Endodermal cell (in vitro differentiated cells): ENCODE data around the gene LCN2. TPM values are rescaled to one million over a fixed set of nuclear protein-coding genes. Genes with fewer than 3 reads are reported as not detected.

Source experiments
- DNase-seq: peaks from one replicate; pipeline ENCODE4 v3.0.0-alpha.2; 2017
- H3K27ac ChIP-seq: 2 replicates; pipeline ENCODE4 v1.5.1; 2013; ENCODE audit warnings: mild to moderate bottlenecking, low read depth, low read length, moderate library complexity
- H3K27me3 ChIP-seq: 2 replicates; pipeline ENCODE4 v1.6.1; 2013; ENCODE audit warnings: mild to moderate bottlenecking, low read length, moderate library complexity; ENCODE audit not compliant: insufficient read depth, control insufficient read depth, poor library complexity, severe bottlenecking
- H3K36me3 ChIP-seq: 2 replicates; pipeline ENCODE4 v1.7.0; 2013; ENCODE audit warnings: mild to moderate bottlenecking, low read length, moderate library complexity; ENCODE audit not compliant: control insufficient read depth, insufficient read depth
- H3K4me1 ChIP-seq: one replicate; pipeline ENCODE4 v1.7.0; 2013; ENCODE audit warnings: low read length; ENCODE audit not compliant: control insufficient read depth, insufficient read depth
- H3K4me3 ChIP-seq: 2 replicates; pipeline ENCODE4 v1.5.1; 2013; ENCODE audit warnings: mild to moderate bottlenecking, low read length, moderate library complexity
- H3K9ac ChIP-seq: 2 replicates; pipeline ENCODE4 v1.6.1; 2013; ENCODE audit warnings: mild to moderate bottlenecking, low read length, moderate library complexity; ENCODE audit not compliant: poor library complexity, severe bottlenecking; ENCODE audit errors: extremely low read depth
- H3K9me3 ChIP-seq: 2 replicates; pipeline ENCODE4 v1.6.1; 2013; ENCODE audit warnings: mild to moderate bottlenecking, low read length, moderate library complexity; ENCODE audit not compliant: control insufficient read depth
- H3K27ac Mint-ChIP-seq: 2 replicates; pipeline ENCODE4 v1.8.0; 2020; ENCODE audit warnings: mixed read lengths
- H3K27me3 Mint-ChIP-seq: 2 replicates; pipeline ENCODE4 v1.8.0; 2021; ENCODE audit warnings: mild to moderate bottlenecking, mixed read lengths; ENCODE audit not compliant: insufficient read depth
- H3K36me3 Mint-ChIP-seq: 2 replicates; pipeline ENCODE4 v1.8.0; 2020; ENCODE audit warnings: low read depth, mixed read lengths
- H3K4me1 Mint-ChIP-seq: 2 replicates; pipeline ENCODE4 v1.8.0; 2020; ENCODE audit warnings: mixed read lengths
- H3K4me3 Mint-ChIP-seq: 2 replicates; pipeline ENCODE4 v1.8.0; 2020; ENCODE audit warnings: mild to moderate bottlenecking, moderate library complexity, mixed read lengths
- H3K9me3 Mint-ChIP-seq: 2 replicates; pipeline ENCODE4 v1.8.0; 2020; ENCODE audit warnings: mild to moderate bottlenecking, mixed read lengths
- CTCF ChIP-seq: fragments of 200-600 bp; sonication (generic); conservative IDR thresholded peaks from 2 replicates; pipeline ENCODE4 v1.5.0; 2021; ENCODE audit warnings: antibody characterized with exemption, mild to moderate bottlenecking
- WGBS, 2 experiments: methylation state at CpG; one replicate each; pipeline versions ENCODE4 v1.1.5 to v1.1.7; 2013; ENCODE audit warnings: missing lambda C conversion rate in 2 of 2, mixed read lengths in 1 of 2; ENCODE audit not compliant: insufficient coverage in 1 of 2, insufficient read length in 1 of 2; 5-methylcytosine and 5-hydroxymethylcytosine counted together
- total RNA-seq, 2 donors: library from RNA; stranded (reverse); fragmentation: NEBNext Ultra II Directional in 1 of 2; extraction: Animal tissue kit (Norgen Biotek cat#: 25700) in 1 of 2; gene quantifications; 2 replicates in 1 of 2; 3 replicates in 1 of 2; pipeline ENCODE4 v1.2.1, GENCODE V29; 2021

LCN2 gene
- total RNA-seq, 2 donors from 2014 or later = not detected

- TF ChIP-seq CTCF = no peak
- H3K4me1 Mint-ChIP-seq = peaks cover 6% of the 10 kb centered on the region
- H3K27ac Mint-ChIP-seq = no peak overlapping the region
- WGBS, 2 experiments = 94 to 96% methylated on average over 10 to 14 of the region's 14 CpGs
- H3K4me1 ChIP-seq = no peaks in the 10 kb centered on the region
- no peaks in the 10 kb centered on the region for H3K27me3 Mint-ChIP-seq
- H3K4me3 ChIP-seq = no peak overlapping the region
- H3K27ac ChIP-seq = no peak overlapping the region
- H3K4me3 Mint-ChIP-seq = no peak overlapping the region
- H3K9me3 ChIP-seq = no peaks in the 10 kb centered on the region
- peaks cover 54% of the 10 kb centered on the region for H3K36me3 Mint-ChIP-seq
- no peak overlapping the region for H3K9ac ChIP-seq
- no peak for DNase-seq
- no peaks in the 10 kb centered on the region for H3K9me3 Mint-ChIP-seq
- no peaks in the 10 kb centered on the region for H3K27me3 ChIP-seq
- peaks cover 63% of the 10 kb centered on the region for H3K36me3 ChIP-seq
These were observed 15.1 kb downstream of the LCN2 start for GRCh38 chr9:128164307-128164885.

DNA sequence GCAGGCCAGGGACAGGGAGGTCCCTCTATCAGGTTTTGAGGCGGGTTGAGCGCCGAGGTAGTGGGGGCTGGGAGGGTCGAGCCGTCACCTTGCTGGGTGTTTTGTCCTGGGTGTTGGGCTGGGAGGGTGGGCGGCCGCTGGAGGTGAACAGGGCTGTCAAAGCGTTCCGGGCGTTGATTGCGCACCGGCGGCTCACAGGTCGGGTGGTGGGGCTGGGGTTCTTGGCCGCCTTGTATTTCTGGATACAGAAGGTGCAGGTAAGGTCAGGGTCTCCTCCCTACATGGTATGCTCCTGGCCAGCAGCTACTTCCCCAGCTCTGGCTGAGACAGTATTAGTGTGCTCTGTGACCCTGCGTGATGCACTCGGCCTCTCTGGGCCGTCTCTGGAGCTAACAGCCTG lies 16.9 kb downstream of the LCN2 start:
- TF ChIP-seq CTCF = no peak
- peaks cover 74% of the 10 kb centered on the region for H3K36me3 ChIP-seq
- Mint-ChIP-seq H3K27ac (no peak overlapping the region), H3K4me1 (peaks cover 2% of the 10 kb centered on the region), H3K36me3 (peaks cover 66% of the 10 kb centered on the region), H3K27me3 (no peaks in the 10 kb centered on the region), H3K9me3 (no peaks in the 10 kb centered on the region), H3K4me3 (no peak overlapping the region)
- H3K9me3 ChIP-seq = no peaks in the 10 kb centered on the region
- H3K27me3 ChIP-seq = no peaks in the 10 kb centered on the region
- 96 to 100% methylated on average over 10 to 18 of the region's 18 CpGs for WGBS, 2 experiments
- no peak overlapping the region for H3K27ac ChIP-seq
- no peak for DNase-seq
- no peaks in the 10 kb centered on the region for H3K4me1 ChIP-seq
- H3K4me3 ChIP-seq = no peak overlapping the region
- H3K9ac ChIP-seq = no peak overlapping the region

GRCh38 chr9:128167209-128167608 lies 18.0 kb downstream of the LCN2 start:
- Histone ChIP-seq H3K4me3 (no peak overlapping the region), H3K9me3 (no peaks in the 10 kb centered on the region), H3K9ac (no peak overlapping the region), H3K36me3 (peaks cover 71% of the 10 kb centered on the region), H3K27me3 (no peaks in the 10 kb centered on the region), H3K27ac (no peak overlapping the region), H3K4me1 (no peaks in the 10 kb centered on the region)
- no peak for TF ChIP-seq CTCF
- H3K27ac Mint-ChIP-seq = no peak overlapping the region
- 95 to 100% methylated on average over 1 to 4 of the region's 4 CpGs for WGBS, 2 experiments
- H3K36me3 Mint-ChIP-seq = peaks cover 67% of the 10 kb centered on the region
- H3K27me3 Mint-ChIP-seq = no peaks in the 10 kb centered on the region
- H3K4me3 Mint-ChIP-seq = no peak overlapping the region
- no peak for DNase-seq
- no peaks in the 10 kb centered on the region for H3K4me1 Mint-ChIP-seq
- no peaks in the 10 kb centered on the region for H3K9me3 Mint-ChIP-seq
